ENCODE data around the gene PLA2G4F.

Gene PLA2G4F

GRCh38 chr15:42131826-42132806 is 24.3 kb downstream of the PLA2G4F start:
- Histone ChIP-seq H3K36me3 (ENCODE audit: control insufficient read depth in 2 of 2, insufficient read depth in 1 of 2, low read length in 2 of 2) (no peaks in the 10 kb centered on the region), H3K4me3 (ENCODE audit: low read depth, low read length) (no peak overlapping the region), H3K27ac (ENCODE audit: extremely low read depth, low read depth, low read length) (no peak overlapping the region), H3K9me3 (ENCODE audit: control insufficient read depth, insufficient read depth, low read depth, low read length) (no peaks in the 10 kb centered on the region), H3K4me1 (ENCODE audit: control insufficient read depth, insufficient read depth, low read length) (peaks cover 9% of the 10 kb centered on the region)
- ChIA-PET POLR2A (no interaction called here), CTCF (interaction anchor here (0.5 to 1.5 kb wide), 9 partner anchors 9 to 372 kb away, joined by 3 to 11 read pairs (median 3); no protein-coding TSS in a partner anchor)
- TF ChIP-seq ZNF776 (tag by site-specific recombination; IDR thresholded peaks at IDR 0.05; ENCODE audit: borderline replicate concordance): no peak
- TF ChIP-seq ZNF560 (tag by site-specific recombination; IDR thresholded peaks at IDR 0.05; ENCODE audit: borderline replicate concordance): no peak
- TF ChIP-seq WT1 (tag by site-specific recombination; IDR thresholded peaks at IDR 0.05): no peak
- TF ChIP-seq ZNF324 (tag by site-specific recombination; IDR thresholded peaks at IDR 0.05): no peak
- TF ChIP-seq ZBTB17 (tag by site-specific recombination; IDR thresholded peaks at IDR 0.05): peak; percentile 45
- TF ChIP-seq ZNF391 (tag by site-specific recombination; IDR thresholded peaks at IDR 0.05; ENCODE audit: borderline replicate concordance, low read depth): no peak
- TF ChIP-seq TCF7L2 (IDR thresholded peaks at IDR 0.05; ENCODE audit: borderline replicate concordance, low read depth, low read length): no peak
- TF ChIP-seq GFI1B (tag by site-specific recombination; IDR thresholded peaks at IDR 0.05): no peak
- no peak for TF ChIP-seq ZNF133 (tag by site-specific recombination; IDR thresholded peaks at IDR 0.05)
- TF ChIP-seq ZNF704 (tag by site-specific recombination; IDR thresholded peaks at IDR 0.05): no peak
- TF ChIP-seq TRIM28 (IDR thresholded peaks at IDR 0.05; ENCODE audit: borderline replicate concordance, low read length): no peak
- no peak for TF ChIP-seq ZNF555 (tag by site-specific recombination; conservative IDR thresholded peaks at IDR 0.05)
- no peak for TF ChIP-seq ZNF843 (tag by site-specific recombination; IDR thresholded peaks at IDR 0.05)
- no peak for TF ChIP-seq PRDM2 (tag by site-specific recombination; IDR thresholded peaks at IDR 0.05; ENCODE audit: borderline replicate concordance)
- TF ChIP-seq, protein P1, sequence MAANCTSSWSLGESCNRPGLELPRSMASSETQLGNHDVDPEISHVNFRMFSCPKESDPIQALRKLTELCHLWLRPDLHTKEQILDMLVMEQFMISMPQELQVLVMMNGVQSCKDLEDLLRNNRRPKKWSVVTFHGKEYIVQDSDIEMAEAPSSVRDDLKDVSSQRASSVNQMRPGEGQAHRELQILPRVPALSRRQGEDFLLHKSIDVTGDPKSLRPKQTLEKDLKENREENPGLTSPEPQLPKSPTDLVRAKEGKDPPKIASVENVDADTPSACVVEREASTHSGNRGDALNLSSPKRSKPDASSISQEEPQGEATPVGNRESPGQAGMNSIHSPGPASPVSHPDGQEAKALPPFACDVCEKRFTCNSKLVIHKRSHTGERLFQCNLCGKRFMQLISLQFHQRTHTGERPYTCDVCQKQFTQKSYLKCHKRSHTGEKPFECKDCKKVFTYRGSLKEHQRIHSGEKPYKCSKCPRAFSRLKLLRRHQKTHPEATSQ (tag by site-specific recombination; IDR thresholded peaks at IDR 0.05): no peak
- no peak for TF ChIP-seq PRDM1 (tag by site-specific recombination; IDR thresholded peaks at IDR 0.05)
- no peak for TF ChIP-seq MYNN (tag by site-specific recombination; IDR thresholded peaks at IDR 0.05; ENCODE audit: borderline replicate concordance)
- TF ChIP-seq GLIS1 (tag by site-specific recombination; IDR thresholded peaks at IDR 0.05): peak; percentile 79
- TF ChIP-seq ZNF175 (tag by site-specific recombination; IDR thresholded peaks at IDR 0.05): no peak
- TF ChIP-seq OSR2 (tag by site-specific recombination; IDR thresholded peaks at IDR 0.05): 0 out of 2 replicates have a peak, but pooled peaks have one; percentile 33
- no peak for TF ChIP-seq KLF16 (tag by site-specific recombination; IDR thresholded peaks at IDR 0.05)
- no peak for TF ChIP-seq ZNF692 (tag by site-specific recombination; IDR thresholded peaks at IDR 0.05)
- no peak for TF ChIP-seq KLF9 (tag by site-specific recombination; IDR thresholded peaks at IDR 0.05; ENCODE audit: low read depth)
- TF ChIP-seq ZNF654 (tag by site-specific recombination; IDR thresholded peaks at IDR 0.05; ENCODE audit: low read depth): no peak
- no peak for TF ChIP-seq ZNF529 (tag by site-specific recombination; IDR thresholded peaks at IDR 0.05; ENCODE audit: insufficient replicate concordance)
- TF ChIP-seq ZNF549 (tag by site-specific recombination; IDR thresholded peaks at IDR 0.05): no peak
- peak; percentile 44 for TF ChIP-seq ZIC2 (tag by site-specific recombination; IDR thresholded peaks at IDR 0.05)
- TF ChIP-seq ZNF221 (tag by site-specific recombination; IDR thresholded peaks at IDR 0.05; ENCODE audit: borderline replicate concordance): no peak
- no peak for TF ChIP-seq SCRT2 (tag by site-specific recombination; IDR thresholded peaks at IDR 0.05)

All from HEK293 (cell line).